Measurements from ENCODE around the gene STON1.
"Not testable (repeated sequence)": the region's sequence is repeated elsewhere in the genome, so short reads cannot be mapped to it uniquely, and the experiment has no call there.

STON1 gene

GRCh38 chr2:48540237-48540935 lies 10.4 kb downstream of the STON1 start:
- DNase-seq (ENCODE audit: insufficient read length, low spot score) (no peak), FAIRE-seq (no peak)
- no peak for TF ChIP-seq CTCF (IDR thresholded peaks at IDR 0.05; ENCODE audit: insufficient read depth, missing control alignments)

GRCh38 chr2:48541666-48542389 lies 11.9 kb downstream of the STON1 start:
- TF ChIP-seq CTCF (IDR thresholded peaks at IDR 0.05; ENCODE audit: insufficient read depth, missing control alignments): no peak

GRCh38 chr2:48543895-48544294 lies 13.9 kb downstream of the STON1 start:
- FAIRE-seq (no peak), DNase-seq (ENCODE audit: insufficient read length, low spot score) (no peak)
- no peak for TF ChIP-seq CTCF (IDR thresholded peaks at IDR 0.05; ENCODE audit: insufficient read depth, missing control alignments)

More at GRCh38 chr2:48541666-48542389, 11.9 kb downstream of the STON1 start:
- DNase-seq (ENCODE audit: insufficient read length, low spot score) (no peak), FAIRE-seq (no peak)

- FAIRE-seq: no peak
Observed at GRCh38 chr2:48545244-48545643, 15.3 kb downstream of the STON1 start.

GRCh38 chr2:48548840-48549239 lies 18.9 kb downstream of the STON1 start:
- DNase-seq (ENCODE audit: insufficient read length, low spot score) (no peak), FAIRE-seq (no peak)
- no peak for TF ChIP-seq CTCF (IDR thresholded peaks at IDR 0.05; ENCODE audit: insufficient read depth, missing control alignments)

More at GRCh38 chr2:48545244-48545643, 15.3 kb downstream of the STON1 start:
- no peak for DNase-seq (ENCODE audit: insufficient read length, low spot score)
- no peak for TF ChIP-seq CTCF (IDR thresholded peaks at IDR 0.05; ENCODE audit: insufficient read depth, missing control alignments)

GRCh38 chr2:48549972-48550371 lies 20.0 kb downstream of the STON1 start:
- DNase-seq (ENCODE audit: insufficient read length, low spot score): no peak
- no peak for TF ChIP-seq CTCF (IDR thresholded peaks at IDR 0.05; ENCODE audit: insufficient read depth, missing control alignments)
- no peak for FAIRE-seq

- no peak for FAIRE-seq
- no peak for TF ChIP-seq CTCF (IDR thresholded peaks at IDR 0.05; ENCODE audit: insufficient read depth, missing control alignments)
- no peak for DNase-seq (ENCODE audit: insufficient read length, low spot score)
Observed at GRCh38 chr2:48551548-48551947, 21.6 kb downstream of the STON1 start.

- FAIRE-seq; DNase-seq (ENCODE audit: insufficient read length, low spot score): not testable (repeated sequence)
Observed at GRCh38 chr2:48555071-48555470, 25.1 kb downstream of the STON1 start.

Data from D721Med (cell line).